SK-N-SH treated with all-trans-retinoic acid at 6 μM for 48 hours (cell line): Measurements from ENCODE around the gene LY6G5B.
"Not testable (repeated sequence)": the region's sequence is repeated elsewhere in the genome, so short reads cannot be mapped to it uniquely, and the experiment has no call there.

Experiments
- ATAC-seq: fragments of 200-7000 bp; cut with Tn5 transposase; 3 replicates; pipeline ENCODE4 v1.9.1; 2020; ENCODE audit warnings: mild to moderate bottlenecking, moderate library complexity
- ARNTL ChIP-seq: fragments of 450-650 bp; formaldehyde crosslinking; IDR thresholded peaks from 2 replicates; pipeline ENCODE4 v1.5.0; 2020; ENCODE audit warnings: low read depth, mild to moderate bottlenecking, moderate library complexity, borderline replicate concordance
- BACH2 ChIP-seq: fragments of 250-450 bp; sonication (Bioruptor Pico); IDR thresholded peaks from 2 replicates; pipeline ENCODE4 v1.9.0; 2021; ENCODE audit warnings: mild to moderate bottlenecking, borderline replicate concordance
- CREB5 ChIP-seq: fragments of 250-450 bp; sonication (Bioruptor Pico); IDR thresholded peaks from 2 replicates; pipeline ENCODE4 v1.5.1; 2020; ENCODE audit warnings: low read depth, mild to moderate bottlenecking, moderate library complexity
- CSDC2 ChIP-seq: fragments of 250-450 bp; sonication (Bioruptor Pico); IDR thresholded peaks from 2 replicates; pipeline ENCODE4 v1.5.0; 2020; ENCODE audit warnings: mild to moderate bottlenecking, moderate library complexity
- CSRNP3 ChIP-seq: fragments of 250-450 bp; sonication (Bioruptor Pico); IDR thresholded peaks from 2 replicates; pipeline ENCODE4 v1.5.1; 2021; ENCODE audit warnings: mild to moderate bottlenecking, moderate library complexity
- ESRRG ChIP-seq: fragments of 250-450 bp; sonication (Bioruptor Pico); IDR thresholded peaks from 2 replicates; pipeline ENCODE4 v1.6.1; 2021; ENCODE audit warnings: mild to moderate bottlenecking
- GLIS3 ChIP-seq: fragments of 250-450 bp; sonication (Bioruptor Pico); IDR thresholded peaks from 2 replicates; pipeline ENCODE4 v1.5.0; 2020; ENCODE audit warnings: mild to moderate bottlenecking, moderate library complexity
- ISL1 ChIP-seq: fragments of 250-450 bp; sonication (Bioruptor Pico); IDR thresholded peaks from 2 replicates; pipeline ENCODE4 v2.1.2; 2022; ENCODE audit warnings: mild to moderate bottlenecking, moderate library complexity
- OSR1 ChIP-seq: fragments of 250-450 bp; sonication (Bioruptor Pico); IDR thresholded peaks from 2 replicates; pipeline ENCODE4 v1.8.0; 2022; ENCODE audit warnings: moderate library complexity, mild to moderate bottlenecking, inconsistent platforms
- PATZ1 ChIP-seq: fragments of 250-450 bp; sonication (Bioruptor Pico); IDR thresholded peaks from 2 replicates; pipeline ENCODE4 v1.8.0; 2020; ENCODE audit warnings: mild to moderate bottlenecking, moderate library complexity, borderline replicate concordance
- POU6F1 ChIP-seq: fragments of 250-450 bp; sonication (Bioruptor Pico); IDR thresholded peaks from 2 replicates; pipeline ENCODE4 v1.8.0; 2021; ENCODE audit warnings: low read depth, mild to moderate bottlenecking, moderate library complexity, borderline replicate concordance
- PPARA ChIP-seq: fragments of 250-450 bp; sonication (Bioruptor Pico); IDR thresholded peaks from 2 replicates; pipeline ENCODE4 v1.5.0; 2020; ENCODE audit warnings: mild to moderate bottlenecking, borderline replicate concordance
- RARB ChIP-seq: fragments of 250-450 bp; sonication (Bioruptor Pico); IDR thresholded peaks from 2 replicates; pipeline ENCODE4 v1.8.0; 2021; ENCODE audit warnings: mild to moderate bottlenecking, moderate library complexity
- SNAI2 ChIP-seq: fragments of 250-450 bp; sonication (Bioruptor Pico); IDR thresholded peaks from 2 replicates; pipeline ENCODE4 v1.5.0; 2020; ENCODE audit warnings: mild to moderate bottlenecking, moderate library complexity
- TCF4 ChIP-seq: fragments of 250-450 bp; sonication (Bioruptor Pico); IDR thresholded peaks from 2 replicates; pipeline ENCODE4 v1.8.0; 2021; ENCODE audit warnings: mild to moderate bottlenecking, moderate library complexity, borderline replicate concordance
- TOX ChIP-seq: fragments of 250-450 bp; sonication (Bioruptor Pico); IDR thresholded peaks from 2 replicates; pipeline ENCODE4 v1.8.0; 2021; ENCODE audit warnings: mild to moderate bottlenecking, moderate library complexity, borderline replicate concordance
- TSHZ2 ChIP-seq: fragments of 250-450 bp; sonication (Bioruptor Pico); IDR thresholded peaks from 2 replicates; pipeline ENCODE4 v1.5.0; 2020; ENCODE audit warnings: mild to moderate bottlenecking, moderate library complexity
- ZC3H10 ChIP-seq: fragments of 250-450 bp; sonication (Bioruptor Pico); IDR thresholded peaks from 2 replicates; pipeline ENCODE4 v1.5.1; 2021; ENCODE audit warnings: mild to moderate bottlenecking, moderate library complexity
- ZFP3 ChIP-seq: fragments of 250-450 bp; sonication (Bioruptor Pico); IDR thresholded peaks from 2 replicates; pipeline ENCODE4 v1.5.0; 2020; ENCODE audit warnings: mild to moderate bottlenecking, moderate library complexity
- ZFP30 ChIP-seq: fragments of 450-650 bp; formaldehyde crosslinking; IDR thresholded peaks from 2 replicates; pipeline ENCODE4 v1.5.0; 2022; ENCODE audit warnings: mild to moderate bottlenecking, moderate library complexity
- ZNF565 ChIP-seq: fragments of 450-650 bp; formaldehyde crosslinking; conservative IDR thresholded peaks from 2 replicates; pipeline ENCODE4 v1.5.0; 2020; ENCODE audit warnings: low read depth, mild to moderate bottlenecking, moderate library complexity
- ZNF8 ChIP-seq: fragments of 450-650 bp; formaldehyde crosslinking; IDR thresholded peaks from 2 replicates; pipeline ENCODE4 v1.5.0; 2020; ENCODE audit warnings: mild to moderate bottlenecking, moderate library complexity

LY6G5B gene

GRCh38 chr6:31707701-31708100 is 37.9 kb downstream of the LY6G5B start:
- no peak for ATAC-seq
- TF ChIP-seq CREB5 (CRISPR knock-in tag) (no peak), PPARA (CRISPR knock-in tag) (no peak), GLIS3 (CRISPR knock-in tag) (no peak), ZFP3 (CRISPR knock-in tag) (no peak), ZNF565 (CRISPR knock-in tag) (no peak), RARB (no peak), ZFP30 (CRISPR knock-in tag) (no peak), BACH2 (CRISPR knock-in tag) (no peak), TSHZ2 (CRISPR knock-in tag) (no peak), ISL1 (no peak), PATZ1 (CRISPR knock-in tag) (no peak), ZNF8 (CRISPR knock-in tag) (no peak), TCF4 (CRISPR knock-in tag) (no peak), ARNTL (CRISPR knock-in tag) (no peak), TOX (CRISPR knock-in tag) (no peak), SNAI2 (CRISPR knock-in tag) (no peak), OSR1 (CRISPR knock-in tag) (no peak), ZC3H10 (no peak), CSDC2 (CRISPR knock-in tag) (no peak)

GRCh38 chr6:31708224-31708623 is 38.4 kb downstream of the LY6G5B start:
- TF ChIP-seq ISL1: no peak
- no peak for TF ChIP-seq TCF4 (CRISPR knock-in tag)
- no peak for TF ChIP-seq ZFP3 (CRISPR knock-in tag)
- TF ChIP-seq OSR1 (CRISPR knock-in tag): no peak
- no peak for TF ChIP-seq TSHZ2 (CRISPR knock-in tag)
- TF ChIP-seq GLIS3 (CRISPR knock-in tag): no peak
- no peak for TF ChIP-seq ESRRG
- TF ChIP-seq ZC3H10: no peak
- TF ChIP-seq SNAI2 (CRISPR knock-in tag): no peak
- no peak for TF ChIP-seq ZNF565 (CRISPR knock-in tag)
- no peak for TF ChIP-seq ZNF8 (CRISPR knock-in tag)
- TF ChIP-seq PATZ1 (CRISPR knock-in tag): no peak
- no peak for TF ChIP-seq ARNTL (CRISPR knock-in tag)
- no peak for TF ChIP-seq PPARA (CRISPR knock-in tag)
- no peak for TF ChIP-seq POU6F1 (CRISPR knock-in tag)
- TF ChIP-seq CSRNP3 (CRISPR knock-in tag): no peak
- no peak for ATAC-seq

- ATAC-seq: not testable (repeated sequence)
Measured at GRCh38 chr6:31709157-31709556, 39.4 kb downstream of the LY6G5B start.
